ENCODE results near the gene THAP3. TPM values are rescaled to one million over a fixed set of nuclear protein-coding genes. Genes with fewer than 3 reads are reported as not detected.

Gene THAP3
- total and polyA plus RNA-seq, 2 experiments from 2014 or later = 15.1 to 23.8 TPM

- peaks cover 18% of the 10 kb centered on the region for H3K36me3 Mint-ChIP-seq (ENCODE audit: low read depth)
- H3K79me2 ChIP-seq (replicated peaks; ENCODE audit: insufficient read depth) = peaks cover 31% of the 10 kb centered on the region
- peaks cover 30% of the 10 kb centered on the region for H3K27me3 Mint-ChIP-seq (ENCODE audit: insufficient read depth, low read depth, poor library complexity)
- no peaks in the 10 kb centered on the region for H3K36me3 ChIP-seq (ENCODE audit: insufficient read depth)
- H3K9me3 Mint-ChIP-seq = peaks cover 3% of the 10 kb centered on the region; the same call in 1 of the 3 replicates
- H3K27ac ChIP-seq (ENCODE audit: low read depth) = peak overlapping the region; percentile 88; the same call in 1 of the 2 replicates
- peak overlapping the region; percentile 98 for H3K4me2 ChIP-seq
- peaks cover 23% of the 10 kb centered on the region for H4K20me1 ChIP-seq (replicated peaks; ENCODE audit: insufficient read depth)
- ATAC-seq (peak; percentile 37), DNase-seq (ENCODE audit: low spot score) (peak; percentile 71)
- H3K27me3 ChIP-seq (ENCODE audit: insufficient read depth) = peaks cover 14% of the 10 kb centered on the region
- peak overlapping the region; percentile 84 for H3K4me3 Mint-ChIP-seq
- TF ChIP-seq STAT1 (IDR thresholded peaks at IDR 0.05; ENCODE audit: unreplicated experiment) (no peak), ZNF462 (CRISPR knock-in tag; IDR thresholded peaks at IDR 0.05) (no peak), ZNF331 (CRISPR knock-in tag; IDR thresholded peaks at IDR 0.05; ENCODE audit: low read depth) (no peak), CTCF (conservative IDR thresholded peaks at IDR 0.05; ENCODE audit: low read depth in 2 of 2) (no peak), CREB1 (CRISPR knock-in tag; IDR thresholded peaks at IDR 0.05; ENCODE audit: low read depth) (no peak; the same call in none of the 2 replicates), ZNF114 (CRISPR knock-in tag; IDR thresholded peaks at IDR 0.05) (no peak)
- H3F3A ChIP-seq (replicated peaks; ENCODE audit: low read depth) = peaks cover 23% of the 10 kb centered on the region
- peaks cover 20% of the 10 kb centered on the region for H3K4me1 Mint-ChIP-seq
- H2AFZ ChIP-seq = peak overlapping the region; percentile 94
- H3K9me2 ChIP-seq (ENCODE audit: insufficient read depth) = peaks cover 3% of the 10 kb centered on the region; the same call in 1 of the 2 replicates
- H3K4me3 ChIP-seq = peak overlapping the region; percentile 96
- peak overlapping the region; percentile 65 for H3K27ac Mint-ChIP-seq
- peaks cover 11% of the 10 kb centered on the region for H3K4me1 ChIP-seq (ENCODE audit: insufficient read depth)
Observed at GRCh38 chr1:6612641-6613360, 11.9 kb upstream of the THAP3 start.

Data from GM23338 (cell line).